K562 (cell line): Measurements from ENCODE around the gene PRDX3. TPM values are rescaled to one million over a fixed set of nuclear protein-coding genes. Genes with fewer than 3 reads are reported as not detected.

ENCODE experiments used
- ATAC-seq: fragments of 200-7000 bp; cut with Tn5 transposase; 3 replicates; pipeline ENCODE4 v1.9.1; 2020; ENCODE audit warnings: moderate library complexity
- BruUV-seq: library from RNA; stranded (reverse); fragments of 400-500 nt; replicated peaks from 2 replicates; lab custom pipeline; 2021; lab: Mats Ljungman, UMichigan
- CTCF ChIA-PET: fragments of 300-600 bp; formaldehyde crosslinking; extraction: SDS; loops from one replicate; lab custom pipeline; 2021; ENCODE audit warnings: low intra/inter-chr PET ratio; lab: Yijun Ruan, JAX
- POLR2A ChIA-PET: fragments of 300-600, 350-650 bp; sonication (Branson Sonifier 250); formaldehyde crosslinking; extraction: SDS; loops from one replicate; lab custom pipeline; 2021; ENCODE audit warnings: antibody characterized with exemption, inconsistent platforms; lab: Yijun Ruan, JAX
- DNase-seq, 4 experiments: peaks; one replicate each; pipeline versions ENCODE4 v3.0.0 to v3.0.0-alpha.2; 2011 to 2018; ENCODE audit warnings: low spot score in 3 of 4, mixed read lengths in 3 of 4; ENCODE audit errors: extremely low read depth in 1 of 4
- FAIRE-seq: peaks from 2 replicates; lab custom pipeline; 2011; peaks lifted over from hg19 to GRCh38; lab: Jason Lieb, UNC
- H2AFZ ChIP-seq: 2 replicates; pipeline ENCODE4 v1.6.0; 2011; ENCODE audit warnings: low read depth, low read length, control low read depth, inconsistent platforms
- H3K27ac ChIP-seq: fragments of 200-600 bp; 3 replicates; pipeline ENCODE4 v1.8.0; 2011; ENCODE audit warnings: low read depth, mild to moderate bottlenecking, control low read depth, inconsistent platforms, low read length, moderate library complexity, mixed read lengths; ENCODE audit errors: extremely low read depth
- H3K27me3 ChIP-seq, 2 experiments: fragments of 300-600 bp in 1 of 2; 2 replicates in 1 of 2; 3 replicates in 1 of 2; pipeline versions ENCODE4 v1.6.0 to v1.8.0; 2011; ENCODE audit warnings: inconsistent platforms in 2 of 2, low read length in 2 of 2, mild to moderate bottlenecking in 1 of 2, mixed read lengths in 1 of 2, moderate library complexity in 1 of 2; ENCODE audit not compliant: control insufficient read depth in 2 of 2, insufficient read depth in 2 of 2
- H3K36me3 ChIP-seq: fragments of 300-600 bp; 3 replicates; pipeline ENCODE4 v1.8.0; 2011; ENCODE audit warnings: mild to moderate bottlenecking, low read length, inconsistent platforms; ENCODE audit not compliant: control insufficient read depth, insufficient read depth
- H3K4me1 ChIP-seq, 2 experiments: fragments of 200-600 bp in 1 of 2; replicated peaks in 1 of 2; 2 replicates in 1 of 2; 3 replicates in 1 of 2; pipeline versions ENCODE4 v1.5.1 to v1.8.0; 2011; ENCODE audit warnings: inconsistent platforms in 2 of 2, low read length in 2 of 2, mild to moderate bottlenecking in 1 of 2, mixed read lengths in 1 of 2, moderate library complexity in 1 of 2; ENCODE audit not compliant: control insufficient read depth in 2 of 2, insufficient read depth in 2 of 2
- H3K4me2 ChIP-seq: 2 replicates; pipeline ENCODE4 v1.6.1; 2011; ENCODE audit warnings: low read length, control low read depth, inconsistent platforms, mixed read lengths; ENCODE audit not compliant: insufficient read depth
- H3K4me3 ChIP-seq: fragments of 200-600 bp; sonication (generic), shearing (Covaris generic); 2 replicates; pipeline ENCODE4 v1.5.1; 2016; ENCODE audit warnings: control low read depth, inconsistent platforms
- H3K79me2 ChIP-seq: fragments of 200-600 bp; 3 replicates; pipeline ENCODE4 v1.8.0; 2011; ENCODE audit warnings: low read length, inconsistent platforms; ENCODE audit not compliant: control insufficient read depth, insufficient read depth
- H3K9ac ChIP-seq, 2 experiments: 2 replicates each; pipeline versions ENCODE4 v1.6.0 to v1.6.1; 2011; ENCODE audit warnings: low read depth in 2 of 2, low read length in 2 of 2, control low read depth in 1 of 2, inconsistent platforms in 1 of 2, mild to moderate bottlenecking in 1 of 2, mixed read lengths in 1 of 2; ENCODE audit not compliant: insufficient read depth in 1 of 2
- H3K9me1 ChIP-seq: one replicate; pipeline ENCODE4 v1.6.0; 2011; ENCODE audit warnings: inconsistent platforms, mild to moderate bottlenecking, low read length, moderate library complexity; ENCODE audit not compliant: control insufficient read depth, insufficient read depth
- H3K9me3 ChIP-seq: replicated peaks from 2 replicates; pipeline ENCODE4 v1.5.1; 2011; ENCODE audit warnings: low read depth, low read length, inconsistent platforms; ENCODE audit not compliant: control insufficient read depth, insufficient read depth
- H4K20me1 ChIP-seq: replicated peaks from 2 replicates; pipeline ENCODE4 v1.6.1; 2011; ENCODE audit warnings: low read length, inconsistent platforms, mixed read lengths; ENCODE audit not compliant: control insufficient read depth, insufficient read depth
- ARID2 ChIP-seq: fragments of 450-650 bp; IDR thresholded peaks from 2 replicates; pipeline ENCODE4 v1.6.1; 2017; ENCODE audit warnings: antibody characterized with exemption, mild to moderate bottlenecking
- ELK1 ChIP-seq: sonication (generic); formaldehyde crosslinking; IDR thresholded peaks from 2 replicates; pipeline ENCODE4 v1.8.1; 2022; ENCODE audit warnings: missing genetic modification reagents
- MAFG ChIP-seq: fragments of 450-650 bp; conservative IDR thresholded peaks from 2 replicates; pipeline ENCODE4 v1.6.1; 2016; ENCODE audit warnings: missing genetic modification characterization, missing compliant biosample characterization
- MECOM ChIP-seq: fragments of 250-450 bp; sonication (Bioruptor Pico); IDR thresholded peaks from 2 replicates; pipeline ENCODE4 v1.8.0; 2022; ENCODE audit warnings: inconsistent platforms
- NR4A1 ChIP-seq, 2 experiments: fragments of 250-450 bp in 1 of 2; fragments of 450-650 bp in 1 of 2; sonication (Bioruptor Pico) in 1 of 2; IDR thresholded peaks; 2 replicates each; pipeline versions ENCODE4 v1.4.0 to v1.6.1; 2016 to 2020; ENCODE audit warnings: mild to moderate bottlenecking in 2 of 2, missing compliant biosample characterization in 1 of 2, missing genetic modification characterization in 1 of 2, moderate library complexity in 1 of 2
- PBX2 ChIP-seq, 2 experiments: IDR thresholded peaks in 1 of 2; conservative IDR thresholded peaks in 1 of 2; 2 replicates each; pipeline ENCODE4 v1.6.1; 2016; ENCODE audit warnings: low read depth in 2 of 2, mild to moderate bottlenecking in 1 of 2, missing compliant biosample characterization in 1 of 2, missing genetic modification characterization in 1 of 2, moderate library complexity in 1 of 2
- PHF21A ChIP-seq: fragments of 450-650 bp; IDR thresholded peaks from 2 replicates; pipeline ENCODE4 v1.6.1; 2017; ENCODE audit warnings: low read depth, borderline replicate concordance
- RAD51 ChIP-seq: fragments of 450-650 bp; IDR thresholded peaks from 2 replicates; pipeline ENCODE4 v1.7.1; 2016; ENCODE audit warnings: low read depth, mild to moderate bottlenecking, borderline replicate concordance
- WHSC1 ChIP-seq: IDR thresholded peaks from one replicate; pipeline ENCODE4 v1.6.1; 2012; ENCODE audit warnings: low read length, control low read depth, inconsistent platforms
- ZFP1 ChIP-seq: fragments of 450-650 bp; formaldehyde crosslinking; IDR thresholded peaks from 2 replicates; pipeline ENCODE4 v1.4.0; 2020; ENCODE audit warnings: mild to moderate bottlenecking, mixed read lengths
- ZHX1 ChIP-seq: fragments of 150-350 bp; conservative IDR thresholded peaks from 2 replicates; pipeline ENCODE4 v1.6.1; 2014; ENCODE audit warnings: low read length
- ZNF384 ChIP-seq: IDR thresholded peaks from 2 replicates; pipeline ENCODE4 v1.6.1; 2012; ENCODE audit warnings: low read depth, low read length, improper control_type of control experiment
- ZSCAN32 ChIP-seq: fragments of 450-650 bp; formaldehyde crosslinking; IDR thresholded peaks from 2 replicates; pipeline ENCODE4 v1.4.0; 2020; ENCODE audit warnings: mild to moderate bottlenecking, moderate library complexity
- WGBS: fragments of 100-300 bp; shearing (Covaris generic); methylation state at CpG from one replicate; pipeline ENCODE4 v1.1.6; 2016; ENCODE audit warnings: low coverage, mixed read lengths; ENCODE audit not compliant: insufficient coverage; ENCODE audit errors: missing lambda C conversion rate; 5-methylcytosine and 5-hydroxymethylcytosine counted together
- in situ Hi-C: fragments of 300-500 bp; cut with MboI; formaldehyde crosslinking; loops from 4 replicates; pipeline ENCODE4 v1.15.0; 2018; ENCODE audit warnings: inconsistent platforms, mixed read lengths
- intact Hi-C: fragments of 100-400 bp; cut with micrococcal nuclease; formaldehyde crosslinking; loops from 2 replicates; pipeline ENCODE4 v1.14.2; 2022
- polyA plus RNA-seq, 8 experiments: library from polyadenylated mRNA; depleted of rRNA in 4 of 8; stranded (reverse) in 5 of 8; unstranded in 3 of 8; fragments of >200 nt; fragmentation: Nextera tagmentation in 2 of 8; fragmentation: Illumina TruSeq in 1 of 8; extraction: Ambion mirVana in 2 of 8; extraction: Trizol in 1 of 8; gene quantifications; 2 replicates each; pipeline versions ENCODE4 v1.2.1 to v1.2.3, GENCODE V29; 2011 to 2014; ENCODE audit warnings: inconsistent platforms in 1 of 8, missing spikeins in 1 of 8
- total RNA-seq, 7 experiments: library from RNA; depleted of rRNA in 6 of 7; stranded (reverse); fragments of >200 nt in 6 of 7; fragmentation: Illumina TruSeq in 2 of 7; extraction: Trizol in 2 of 7; gene quantifications; 2 replicates each; pipeline versions ENCODE4 v1.2.1 to v1.2.3, GENCODE V29; 2011 to 2021; ENCODE audit warnings: low replicate concordance in 1 of 7

PRDX3 gene
- total and polyA plus RNA-seq, 9 of the 15 experiments (the other 6 are each of a cell fraction or from before 2014, with no cell fraction given) = 122 to 994 (median 173) TPM

GRCh38 chr10:119190353-119190752, 11.7 kb upstream of the PRDX3 start:
- ChIA-PET POLR2A (interaction anchor here (0.6 to 1.3 kb wide), 5 partner anchors 9 to 210 kb away, joined by 3 to 4 read pairs (median 3); no protein-coding TSS in a partner anchor), CTCF (no interaction called here)
- in situ Hi-C loops = no loop called here
- Histone ChIP-seq H3K4me1 (peaks cover 0 to 23% of the 10 kb centered on the region in 2 experiments; a peak in 4 of 5 replicates), H3K4me2 (no peak overlapping the region), H3K36me3 (no peaks in the 10 kb centered on the region), H4K20me1 (no peaks in the 10 kb centered on the region), H3K27ac (peak overlapping the region; percentile 65; the same call in 2 of the 3 replicates), H3K9ac (0 out of 4 replicates have a peak overlapping the region, but pooled peaks of 1 of the 2 experiments have one; percentile 30), H2AFZ (peak overlapping the region; percentile 87), H3K4me3 (no peak overlapping the region), H3K27me3 (no peaks in the 10 kb centered on the region), H3K79me2 (no peaks in the 10 kb centered on the region), H3K9me3 (no peaks in the 10 kb centered on the region), H3K9me1 (no peaks in the 10 kb centered on the region)
- no TSS peak for BruUV-seq
- DNase-seq = no peak
- peak; percentile 42 for FAIRE-seq
- ATAC-seq = no peak
- intact Hi-C loops = no loop called here
- 67% methylated on average over 4 of the region's 4 CpGs for WGBS
- no peak for TF ChIP-seq MECOM (CRISPR knock-in tag)
- TF ChIP-seq ZFP1 (CRISPR knock-in tag) = no peak
- no peak for TF ChIP-seq ARID2
- TF ChIP-seq PHF21A = no peak
- TF ChIP-seq ZNF384 = no peak
- no peak for TF ChIP-seq WHSC1
- TF ChIP-seq NR4A1 (CRISPR knock-in tag; IDR thresholded peaks at IDR 0.05) = no peak
- no peak for TF ChIP-seq NR4A1 (tag; IDR thresholded peaks at IDR 0.05)
- no peak for TF ChIP-seq ZHX1
- no peak for TF ChIP-seq ELK1 (CRISPR knock-in tag)
- no peak for TF ChIP-seq RAD51
- TF ChIP-seq PBX2 (CRISPR knock-in tag; IDR thresholded peaks at IDR 0.05; ENCODE audit: low read depth) = no peak
- no peak for TF ChIP-seq PBX2 (tag; conservative IDR thresholded peaks at IDR 0.05; ENCODE audit: low read depth)
- TF ChIP-seq ZSCAN32 (CRISPR knock-in tag) = no peak
- TF ChIP-seq MAFG (tag) = no peak
